ENCODE results near the gene DHX35. TPM values are rescaled to one million over a fixed set of nuclear protein-coding genes. Genes with fewer than 3 reads are reported as not detected.

DHX35 gene
- total RNA-seq, 3 donors from 2014 or later (not counting 1 experiment from before 2014, with no cell fraction given), result 8.8 to 11.4 (median 10.2) TPM

DNA sequence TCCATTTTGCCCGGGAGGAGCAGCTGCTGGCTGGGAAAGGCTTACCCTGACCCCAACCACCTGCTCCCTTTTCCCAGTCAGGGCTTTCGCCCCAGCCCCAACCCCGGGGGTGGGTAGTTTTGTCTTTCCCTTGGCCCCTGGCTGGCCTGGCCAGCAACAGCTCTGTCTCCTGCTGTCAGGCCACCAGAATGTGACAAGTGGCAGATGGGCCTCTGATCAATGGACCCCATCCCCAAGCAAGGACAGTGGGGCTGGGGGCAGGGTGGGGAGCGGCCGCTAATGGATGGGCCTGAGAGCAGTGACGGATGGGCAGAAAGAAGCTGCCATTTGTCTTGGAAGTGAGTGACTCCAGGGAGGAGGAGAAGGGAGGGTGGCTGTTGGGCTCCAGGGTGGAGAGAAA, 121.6 kb downstream of the DHX35 start:
- WGBS (ENCODE audit: insufficient coverage), result 81% methylated on average over 6 of the region's 6 CpGs
- Mint-ChIP-seq H3K9me3 (no peaks in the 10 kb centered on the region), H3K4me3 (no peak overlapping the region)

DNA sequence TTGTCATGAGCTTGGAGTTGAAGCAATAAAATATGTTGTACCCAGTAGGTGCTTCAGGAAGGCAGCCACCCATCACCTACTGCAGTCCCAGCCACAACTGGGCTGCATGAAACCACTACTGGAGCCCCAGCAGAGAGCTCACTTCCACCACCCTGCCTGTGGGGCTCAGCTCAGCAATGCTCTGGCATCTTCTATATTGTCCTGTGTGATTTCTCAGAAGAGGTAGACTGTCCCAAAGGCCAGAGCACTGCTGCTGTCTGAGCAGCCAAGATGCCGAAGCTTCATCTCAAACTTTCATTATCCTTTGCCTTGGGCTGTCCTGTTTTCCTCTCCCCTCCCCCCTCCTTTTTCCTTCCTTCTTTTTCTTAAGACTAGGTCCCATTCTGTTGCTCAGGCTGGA, 126.9 kb downstream of the DHX35 start:
- DNase-seq (no peak), ATAC-seq (peak in 1 of 3 donors; percentile 55)
- no peaks in the 10 kb centered on the region for H3K36me3 Mint-ChIP-seq
- H3K36me3 ChIP-seq (ENCODE audit: control insufficient read depth, insufficient read depth, low read length), result no peaks in the 10 kb centered on the region
- intact Hi-C loops (cut with micrococcal nuclease), result no loop called here
- TF ChIP-seq, protein P1, sequence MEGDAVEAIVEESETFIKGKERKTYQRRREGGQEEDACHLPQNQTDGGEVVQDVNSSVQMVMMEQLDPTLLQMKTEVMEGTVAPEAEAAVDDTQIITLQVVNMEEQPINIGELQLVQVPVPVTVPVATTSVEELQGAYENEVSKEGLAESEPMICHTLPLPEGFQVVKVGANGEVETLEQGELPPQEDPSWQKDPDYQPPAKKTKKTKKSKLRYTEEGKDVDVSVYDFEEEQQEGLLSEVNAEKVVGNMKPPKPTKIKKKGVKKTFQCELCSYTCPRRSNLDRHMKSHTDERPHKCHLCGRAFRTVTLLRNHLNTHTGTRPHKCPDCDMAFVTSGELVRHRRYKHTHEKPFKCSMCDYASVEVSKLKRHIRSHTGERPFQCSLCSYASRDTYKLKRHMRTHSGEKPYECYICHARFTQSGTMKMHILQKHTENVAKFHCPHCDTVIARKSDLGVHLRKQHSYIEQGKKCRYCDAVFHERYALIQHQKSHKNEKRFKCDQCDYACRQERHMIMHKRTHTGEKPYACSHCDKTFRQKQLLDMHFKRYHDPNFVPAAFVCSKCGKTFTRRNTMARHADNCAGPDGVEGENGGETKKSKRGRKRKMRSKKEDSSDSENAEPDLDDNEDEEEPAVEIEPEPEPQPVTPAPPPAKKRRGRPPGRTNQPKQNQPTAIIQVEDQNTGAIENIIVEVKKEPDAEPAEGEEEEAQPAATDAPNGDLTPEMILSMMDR (IDR thresholded peaks at IDR 0.05), result no peak
- H3K4me3 Mint-ChIP-seq, result no peak overlapping the region
- H3K9me3 Mint-ChIP-seq, result no peaks in the 10 kb centered on the region
- no peaks in the 10 kb centered on the region for H3K4me1 ChIP-seq (ENCODE audit: control insufficient read depth, insufficient read depth, low read length)
- no peaks in the 10 kb centered on the region for H3K9me3 ChIP-seq (ENCODE audit: control insufficient read depth, insufficient read depth, low read length)
- no peaks in the 10 kb centered on the region for H3K27me3 ChIP-seq (ENCODE audit: control insufficient read depth, insufficient read depth, low read length)
- H3K4me1 Mint-ChIP-seq, result peaks cover 15 to 17% of the 10 kb centered on the region in 2 donors
- peak overlapping the region; percentile 3 to 79 for H3K27ac Mint-ChIP-seq
- no peak overlapping the region for H3K4me3 ChIP-seq (ENCODE audit: low read length)
- WGBS (ENCODE audit: insufficient coverage), result no CpG with 5 or more reads among the region's 1 CpG
- peaks cover 0 to 2% of the 10 kb centered on the region in 2 donors for H3K27me3 Mint-ChIP-seq (ENCODE audit: low read depth in 2 of 2)
- H3K27ac ChIP-seq (ENCODE audit: low read length), result no peak overlapping the region

More for the DNA sequence above, 121.6 kb downstream of the DHX35 start:
- Mint-ChIP-seq H3K27me3 (ENCODE audit: low read depth in 2 of 2) (peaks cover 0 to 3% of the 10 kb centered on the region in 2 donors), H3K36me3 (no peaks in the 10 kb centered on the region), H3K27ac (no peak overlapping the region), H3K4me1 (peaks cover 15 to 24% of the 10 kb centered on the region in 2 donors)
- Histone ChIP-seq H3K36me3 (ENCODE audit: control insufficient read depth, insufficient read depth, low read length) (no peaks in the 10 kb centered on the region), H3K27me3 (ENCODE audit: control insufficient read depth, insufficient read depth, low read length) (no peaks in the 10 kb centered on the region), H3K4me3 (ENCODE audit: low read length) (no peak overlapping the region), H3K27ac (ENCODE audit: low read length) (no peak overlapping the region), H3K4me1 (ENCODE audit: control insufficient read depth, insufficient read depth, low read length) (peaks cover 7% of the 10 kb centered on the region), H3K9me3 (ENCODE audit: control insufficient read depth, insufficient read depth, low read length) (no peaks in the 10 kb centered on the region)
- intact Hi-C loops (cut with micrococcal nuclease), result no loop called here
- no peak for DNase-seq
- TF ChIP-seq, protein P1 (IDR thresholded peaks at IDR 0.05), result no peak
- ATAC-seq, result no peak

Other genes starting within 250 kb of the DHX35 start
- gene SLC32A1, start 237.9 kb upstream of the DHX35 start, total RNA-seq, result not detected
- 10 to 100 TPM; 14.4 to 17.7 (median 17.6) TPM for gene ACTR5, start 213.9 kb upstream of the DHX35 start, total RNA-seq
- gene PPP1R16B, start 156.6 kb upstream of the DHX35 start, total RNA-seq, result 10 to 100 TPM; 52.0 to 62.3 (median 53.7) TPM
- gene FAM83D, start 35.9 kb upstream of the DHX35 start, total RNA-seq, result 1 to 10 TPM; 1.1 to 2.7 (median 2.1) TPM

All from natural killer cell (primary cell).